ENCODE data around the gene TRAF3.
"Not testable (repeated sequence)": the region's sequence is repeated elsewhere in the genome, so short reads cannot be mapped to it uniquely, and the experiment has no call there.

The TRAF3 gene

GRCh38 chr14:102892651-102893050, 115.4 kb downstream of the TRAF3 start:
- DNase-seq (ENCODE audit: low read depth): no peak

GRCh38 chr14:102893452-102893851, 116.2 kb downstream of the TRAF3 start:
- no peak for DNase-seq (ENCODE audit: low read depth)

DNA sequence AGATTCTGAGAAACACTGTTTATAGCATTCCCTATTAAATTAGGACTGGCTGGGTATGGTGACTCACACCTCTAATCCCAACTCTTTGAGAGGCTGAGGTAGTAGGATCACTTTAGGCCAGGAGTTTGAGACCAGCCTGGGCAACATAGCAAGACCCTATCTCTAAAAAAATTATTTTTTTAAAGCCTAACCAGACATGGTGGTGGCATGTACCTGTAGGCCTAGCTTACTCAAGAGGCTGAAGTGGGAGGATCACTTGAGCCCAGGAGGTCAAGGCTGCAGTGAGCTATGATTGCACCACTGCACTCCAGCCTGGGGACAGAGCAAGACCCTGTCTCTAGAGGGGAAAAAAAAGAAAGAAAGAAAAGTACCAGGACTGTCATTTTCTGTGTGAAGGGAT, 119.5 kb downstream of the TRAF3 start:
- DNase-seq (ENCODE audit: low read depth): not testable (repeated sequence)

- DNase-seq (ENCODE audit: low read depth): no peak
These were observed 120.2 kb downstream of the TRAF3 start for GRCh38 chr14:102897299-102898027.

GRCh38 chr14:102898298-102898697, 121.0 kb downstream of the TRAF3 start:
- DNase-seq (ENCODE audit: low read depth): no peak

- no peak for DNase-seq (ENCODE audit: low read depth)
These were observed 121.7 kb downstream of the TRAF3 start for GRCh38 chr14:102898776-102899515.

GRCh38 chr14:102899516-102899900, 122.3 kb downstream of the TRAF3 start:
- DNase-seq (ENCODE audit: low read depth): no peak

- DNase-seq (ENCODE audit: low read depth): no peak
These were observed 123.7 kb downstream of the TRAF3 start for GRCh38 chr14:102900631-102901571.

DNA sequence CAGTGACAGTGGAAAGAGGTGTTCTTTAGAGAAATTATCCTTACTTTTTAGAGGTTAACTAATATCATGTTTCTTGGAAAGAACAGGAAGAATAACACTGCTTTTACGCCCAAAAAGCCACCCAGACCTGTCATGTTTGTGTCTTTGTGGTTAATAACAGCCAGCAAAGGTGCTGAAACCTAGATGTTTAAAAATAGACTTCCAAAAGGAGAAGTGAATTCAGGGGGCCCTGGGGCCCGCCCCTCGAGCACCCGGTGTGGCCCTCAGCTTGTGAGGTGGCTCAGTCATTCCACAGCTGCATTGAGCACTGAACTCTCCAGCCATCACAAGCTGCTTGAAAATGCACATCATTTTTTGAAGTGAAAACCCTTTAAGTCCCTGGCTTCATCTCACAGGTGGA, 124.4 kb downstream of the TRAF3 start:
- DNase-seq (ENCODE audit: low read depth): no peak

DNA sequence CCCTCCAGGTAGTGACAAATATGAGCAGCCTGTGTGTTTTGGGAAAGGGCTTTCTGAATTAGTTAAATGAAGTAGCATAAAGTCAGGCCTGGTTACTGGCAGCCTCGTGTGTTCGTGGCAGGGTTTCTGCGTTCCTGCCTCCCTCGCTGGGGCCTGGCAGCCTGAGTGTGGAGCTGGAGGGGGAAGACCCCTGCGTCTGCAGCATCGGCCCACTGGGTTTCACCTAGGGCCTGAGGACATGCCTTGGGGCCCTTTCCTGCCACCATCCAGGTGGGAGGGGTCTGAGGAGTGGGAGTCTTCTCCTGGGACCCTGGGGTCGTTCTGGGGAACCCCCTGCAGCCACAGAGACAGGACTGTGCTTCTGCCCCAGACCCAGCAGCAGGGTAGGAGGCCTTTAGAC, 124.8 kb downstream of the TRAF3 start:
- DNase-seq (ENCODE audit: low read depth): no peak

- DNase-seq (ENCODE audit: low read depth): no peak
These were observed 125.4 kb downstream of the TRAF3 start for GRCh38 chr14:102902523-102903247.

- DNase-seq (ENCODE audit: low read depth): no peak
These were observed 126.1 kb downstream of the TRAF3 start for GRCh38 chr14:102903248-102903888.

DNA sequence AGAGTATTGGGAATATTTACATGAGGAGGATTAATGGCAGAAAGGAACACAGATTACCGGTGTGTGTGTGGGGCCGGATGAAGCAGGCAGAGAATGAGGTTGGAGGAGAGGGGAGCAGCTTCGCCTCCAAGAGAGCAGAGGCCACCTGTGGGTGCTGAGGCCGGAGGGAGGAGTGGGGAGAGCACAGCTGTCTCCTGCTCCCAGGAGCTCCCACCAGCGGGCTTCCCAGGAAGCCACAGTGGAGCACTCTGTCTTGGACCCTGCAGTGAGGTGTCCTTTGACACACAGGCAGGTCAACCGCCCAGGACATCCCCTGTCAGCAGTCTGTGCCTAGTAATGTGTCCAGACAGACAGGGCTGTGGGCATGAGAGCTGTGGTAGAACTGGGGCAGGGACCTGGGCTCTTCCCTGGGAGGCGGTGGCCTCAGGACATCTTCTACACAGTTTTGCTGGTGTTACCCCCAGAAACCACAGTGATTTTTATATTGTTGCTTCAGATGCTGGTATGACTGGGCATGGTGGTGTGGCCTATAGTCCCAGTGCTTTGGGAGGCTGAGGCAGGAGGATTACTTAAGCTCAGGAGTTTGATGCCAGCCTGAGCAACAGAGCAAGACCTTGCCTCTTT, 126.8 kb downstream of the TRAF3 start:
- DNase-seq (ENCODE audit: low read depth): no peak

GRCh38 chr14:102905116-102906108, 128.2 kb downstream of the TRAF3 start:
- DNase-seq (ENCODE audit: low read depth): no peak

- DNase-seq (ENCODE audit: low read depth): no peak
These were observed 129.5 kb downstream of the TRAF3 start for GRCh38 chr14:102906616-102907302.

GRCh38 chr14:102907303-102907844, 130.1 kb downstream of the TRAF3 start:
- no peak for DNase-seq (ENCODE audit: low read depth)

GRCh38 chr14:102907980-102908730, 130.9 kb downstream of the TRAF3 start:
- DNase-seq (ENCODE audit: low read depth): no peak
